Immature natural killer cell (primary cell): ENCODE data around the gene RASL10A. TPM values are rescaled to one million over a fixed set of nuclear protein-coding genes. Genes with fewer than 3 reads are reported as not detected.

Experiments
- DNase-seq, 3 donors: peaks; one replicate each; pipeline ENCODE4 v3.0.0; 2022; ENCODE audit warnings: mixed read lengths in 1 of 3
- H3K27ac Mint-ChIP-seq, 6 donors: one replicate each; pipeline ENCODE4 v1.8.0; 2020; ENCODE audit warnings: mixed read lengths in 6 of 6, mild to moderate bottlenecking in 5 of 6, inconsistent platforms in 4 of 6, moderate library complexity in 3 of 6
- H3K27me3 Mint-ChIP-seq, 3 donors: one replicate each; pipeline ENCODE4 v1.8.0; 2020 to 2021; ENCODE audit warnings: low read depth in 3 of 3, mild to moderate bottlenecking in 3 of 3, mixed read lengths in 3 of 3, moderate library complexity in 3 of 3, inconsistent platforms in 1 of 3
- H3K36me3 Mint-ChIP-seq, 3 donors: one replicate each; pipeline ENCODE4 v1.8.0; 2020; ENCODE audit warnings: mixed read lengths in 3 of 3, inconsistent platforms in 2 of 3, mild to moderate bottlenecking in 2 of 3
- H3K4me1 Mint-ChIP-seq, 2 donors: one replicate each; pipeline ENCODE4 v1.8.0; 2020; ENCODE audit warnings: inconsistent platforms in 2 of 2, mild to moderate bottlenecking in 2 of 2, mixed read lengths in 2 of 2, moderate library complexity in 1 of 2
- H3K4me3 Mint-ChIP-seq, 5 donors: one replicate each; pipeline ENCODE4 v1.8.0; 2020; ENCODE audit warnings: mild to moderate bottlenecking in 5 of 5, mixed read lengths in 5 of 5, inconsistent platforms in 3 of 5, moderate library complexity in 3 of 5
- H3K9me3 Mint-ChIP-seq, 6 donors: one replicate each; pipeline ENCODE4 v1.8.0; 2020; ENCODE audit warnings: mild to moderate bottlenecking in 6 of 6, mixed read lengths in 6 of 6, inconsistent platforms in 4 of 6, moderate library complexity in 3 of 6
- polyA plus RNA-seq, 3 donors: library from polyadenylated mRNA; unstranded; fragments of 300-500 nt; fragmentation: Illumina TruSeq; gene quantifications; one replicate each; pipeline ENCODE4 v1.2.3, GENCODE V29; 2021

Gene RASL10A
- polyA plus RNA-seq, 3 donors from 2014 or later, result not detected

DNA sequence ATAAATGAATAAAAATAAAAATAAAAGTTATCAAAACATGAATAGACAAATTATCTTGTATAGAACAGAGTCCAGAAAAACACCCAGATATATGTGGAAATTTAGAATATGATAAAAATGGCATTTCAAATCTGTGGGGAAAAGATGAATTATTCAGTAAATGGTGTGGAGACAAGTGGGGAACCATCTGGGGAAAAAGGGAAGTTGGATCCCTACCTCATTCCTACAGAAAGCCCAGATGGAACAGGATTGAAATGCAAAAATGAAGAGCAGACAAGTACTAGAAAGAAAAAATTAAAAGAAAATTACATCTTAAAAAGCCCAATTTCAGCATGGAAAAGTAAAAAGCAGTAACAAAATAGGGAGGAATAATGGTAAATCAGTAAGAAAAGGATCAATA lies 8.1 kb upstream of the RASL10A start:
- DNase-seq, result no peak
- Mint-ChIP-seq H3K4me1 (no peaks in the 10 kb centered on the region), H3K4me3 (no peak overlapping the region), H3K27me3 (peaks cover 0 to 1% (median 0%) of the 10 kb centered on the region in 3 donors), H3K36me3 (peaks cover 0 to 6% (median 4%) of the 10 kb centered on the region in 3 donors), H3K9me3 (peaks cover 0 to 1% (median 0%) of the 10 kb centered on the region in 6 donors), H3K27ac (no peak overlapping the region)

DNA sequence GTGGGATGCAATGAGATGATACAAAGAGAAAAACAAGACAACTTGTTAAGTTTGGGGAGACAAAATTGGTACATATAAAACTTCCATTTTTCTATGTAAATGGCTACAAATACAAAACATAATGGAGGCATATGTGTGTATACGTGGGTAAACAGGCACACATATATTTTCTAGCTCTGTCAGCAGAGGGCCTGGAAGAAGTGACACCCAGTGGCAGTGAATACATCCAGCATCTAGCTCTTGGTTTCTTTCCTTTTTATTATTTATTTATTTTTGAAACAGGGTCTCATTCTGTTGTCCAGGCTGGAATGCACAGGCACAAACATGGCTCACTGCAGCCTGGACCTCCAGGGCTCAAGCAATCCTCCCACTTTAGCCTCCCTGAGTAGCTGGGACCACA lies 5.0 kb upstream of the RASL10A start:
- H3K27me3 Mint-ChIP-seq, result peaks cover 4 to 9% (median 6%) of the 10 kb centered on the region in 3 donors
- no peak overlapping the region for H3K4me3 Mint-ChIP-seq
- H3K4me1 Mint-ChIP-seq, result peaks cover 0 to 1% of the 10 kb centered on the region in 2 donors

DNA sequence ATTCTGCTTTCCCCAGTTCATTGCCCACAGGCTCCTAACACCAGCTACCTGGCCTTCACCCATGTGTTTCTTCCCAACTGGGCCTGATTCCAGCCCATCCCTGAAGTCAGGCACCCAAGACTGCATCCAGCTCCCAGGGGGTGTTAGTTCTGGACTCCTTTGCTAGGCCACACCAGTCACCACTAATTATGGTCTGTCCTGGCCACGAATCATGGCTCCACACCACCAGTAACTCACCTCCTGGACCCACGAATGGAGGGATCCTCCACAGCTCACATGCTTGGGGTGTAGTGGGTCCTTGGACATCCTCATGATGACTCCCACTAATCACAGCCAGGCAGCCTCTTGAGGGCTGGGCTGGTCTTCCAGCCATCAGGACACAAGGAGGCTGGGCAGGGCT lies 3.6 kb upstream of the RASL10A start:
- Mint-ChIP-seq H3K27me3 (peaks cover 9 to 13% (median 11%) of the 10 kb centered on the region in 3 donors), H3K9me3 (peaks cover 0 to 1% (median 0%) of the 10 kb centered on the region in 6 donors), H3K36me3 (peaks cover 0 to 4% (median 3%) of the 10 kb centered on the region in 3 donors), H3K4me3 (no peak overlapping the region), H3K4me1 (peaks cover 5 to 8% of the 10 kb centered on the region in 2 donors), H3K27ac (no peak overlapping the region)
- no peak for DNase-seq

More for the DNA sequence above, 5.0 kb upstream of the RASL10A start:
- peaks cover 0 to 4% (median 3%) of the 10 kb centered on the region in 3 donors for H3K36me3 Mint-ChIP-seq
- DNase-seq, result no peak
- no peak overlapping the region for H3K27ac Mint-ChIP-seq
- peaks cover 0 to 1% (median 0%) of the 10 kb centered on the region in 6 donors for H3K9me3 Mint-ChIP-seq

DNA sequence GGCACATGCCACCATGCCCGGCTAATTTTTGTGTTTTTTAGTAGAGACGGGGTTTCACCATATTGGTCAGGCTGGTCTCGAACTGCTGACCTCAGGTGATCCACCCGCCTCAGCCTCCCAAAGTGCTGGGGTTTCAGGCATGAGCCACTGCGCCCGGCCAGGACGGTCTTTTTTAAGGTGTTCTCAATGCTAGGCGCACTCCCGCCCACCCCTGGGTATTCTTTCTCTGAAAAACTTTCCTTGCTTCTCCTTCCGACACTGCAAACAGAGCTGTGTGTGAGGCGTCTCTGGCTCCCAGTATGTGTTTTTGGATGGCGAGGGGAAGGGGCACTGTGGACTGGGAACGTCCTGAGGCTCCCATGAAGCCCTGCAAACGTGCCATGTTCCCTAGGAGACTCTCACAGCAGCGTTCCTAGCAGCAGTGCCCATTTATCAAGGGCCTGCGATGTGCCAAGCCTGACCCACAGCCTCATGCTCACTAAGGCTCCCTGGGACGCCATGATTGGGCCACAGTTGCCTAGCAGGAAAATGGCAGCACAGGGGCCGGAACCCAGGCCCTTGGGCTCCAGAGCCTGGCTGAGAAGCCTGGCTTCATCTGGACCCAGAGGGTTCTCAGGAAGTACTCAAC lies 2.4 kb upstream of the RASL10A start:
- Mint-ChIP-seq H3K36me3 (no peaks in the 10 kb centered on the region), H3K4me1 (peaks cover 11 to 12% of the 10 kb centered on the region in 2 donors), H3K27ac (no peak overlapping the region), H3K9me3 (peaks cover 0 to 1% (median 0%) of the 10 kb centered on the region in 6 donors), H3K4me3 (no peak overlapping the region), H3K27me3 (peaks cover 11 to 14% (median 12%) of the 10 kb centered on the region in 3 donors)
- DNase-seq, result no peak

DNA sequence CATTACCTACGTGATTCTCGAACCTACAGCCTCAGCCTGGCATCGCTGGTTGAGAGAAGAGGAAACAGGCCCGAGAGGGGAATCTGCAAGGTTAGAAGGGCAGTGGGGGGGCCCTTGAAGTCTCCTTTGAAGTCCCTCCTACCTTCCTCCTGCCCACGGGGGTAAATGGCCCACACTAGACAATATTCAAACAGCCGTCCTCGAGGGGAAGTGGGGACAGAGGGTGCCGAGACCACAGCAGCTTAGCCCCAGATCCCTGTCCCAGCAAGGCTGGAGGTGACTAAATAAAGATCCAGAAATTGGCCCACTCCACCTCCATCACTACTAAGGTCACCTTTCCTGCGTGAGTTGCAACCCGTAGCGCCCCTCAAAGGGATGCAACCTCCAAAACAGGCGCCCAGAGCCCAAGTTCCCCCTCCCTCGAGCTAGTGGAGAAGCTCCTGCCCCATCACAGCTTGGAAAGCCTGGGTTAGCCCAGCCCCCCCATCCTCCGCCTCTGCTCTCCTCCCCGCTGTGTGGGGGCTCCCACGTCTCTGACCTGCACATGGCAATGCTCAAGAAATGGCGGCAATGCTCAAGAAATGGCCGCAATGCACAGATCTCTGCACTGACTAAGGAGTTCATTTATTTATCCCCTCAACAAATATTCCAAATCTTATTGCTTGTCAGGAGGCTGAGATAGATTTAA lies 788 bp upstream of the RASL10A start:
- Mint-ChIP-seq H3K27ac (no peak overlapping the region), H3K9me3 (peaks cover 0 to 1% (median 0%) of the 10 kb centered on the region in 6 donors), H3K36me3 (no peaks in the 10 kb centered on the region), H3K4me1 (peaks cover 11 to 12% of the 10 kb centered on the region in 2 donors), H3K27me3 (peaks cover 11 to 18% (median 12%) of the 10 kb centered on the region in 3 donors), H3K4me3 (peak overlapping the region in 1 of 5 donors; percentile 25)
- DNase-seq, result no peak

DNA sequence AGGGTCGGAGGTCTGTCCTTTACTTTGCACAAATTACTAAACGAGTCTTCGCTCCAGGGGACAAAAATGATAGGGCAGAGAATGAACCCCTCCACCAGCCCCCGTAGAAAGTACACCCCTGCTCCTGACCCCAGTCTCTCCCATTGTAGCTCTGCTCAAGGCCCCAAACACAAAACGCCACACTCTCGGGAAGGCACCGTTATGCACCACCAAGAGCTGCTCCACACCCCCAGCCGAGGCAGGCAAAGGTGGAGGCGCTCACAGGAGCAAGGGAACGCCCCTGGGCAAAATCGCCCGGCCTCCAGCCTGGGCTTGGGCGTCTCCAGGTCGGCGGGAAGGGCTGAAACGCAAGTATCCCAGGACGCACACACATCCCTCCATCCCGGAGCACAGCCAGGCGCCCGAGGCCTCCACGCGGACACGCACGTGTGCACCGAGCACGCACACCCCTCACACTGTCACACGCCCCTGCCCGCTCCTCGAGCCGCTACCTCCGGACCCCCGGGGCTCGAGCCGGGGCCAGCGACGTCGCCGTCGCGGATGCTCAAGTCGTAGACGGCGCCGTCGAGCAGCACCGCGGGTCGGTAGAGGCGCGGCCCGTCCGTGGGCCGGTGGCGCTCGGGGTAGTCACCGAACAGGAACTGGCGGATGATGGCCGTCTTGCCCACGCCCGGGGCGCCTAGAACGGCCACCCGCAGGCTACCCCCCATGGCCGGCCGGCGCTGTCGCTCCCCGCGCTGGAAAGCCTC lies 786 bp downstream of the RASL10A start:
- Mint-ChIP-seq H3K27me3 (peaks cover 12 to 21% (median 13%) of the 10 kb centered on the region in 3 donors), H3K9me3 (no peaks in the 10 kb centered on the region), H3K36me3 (no peaks in the 10 kb centered on the region), H3K4me1 (peaks cover 11 to 12% of the 10 kb centered on the region in 2 donors), H3K27ac (no peak overlapping the region), H3K4me3 (peak overlapping the region in 2 of 5 donors; percentile 33 to 40)
- DNase-seq, result no peak

DNA sequence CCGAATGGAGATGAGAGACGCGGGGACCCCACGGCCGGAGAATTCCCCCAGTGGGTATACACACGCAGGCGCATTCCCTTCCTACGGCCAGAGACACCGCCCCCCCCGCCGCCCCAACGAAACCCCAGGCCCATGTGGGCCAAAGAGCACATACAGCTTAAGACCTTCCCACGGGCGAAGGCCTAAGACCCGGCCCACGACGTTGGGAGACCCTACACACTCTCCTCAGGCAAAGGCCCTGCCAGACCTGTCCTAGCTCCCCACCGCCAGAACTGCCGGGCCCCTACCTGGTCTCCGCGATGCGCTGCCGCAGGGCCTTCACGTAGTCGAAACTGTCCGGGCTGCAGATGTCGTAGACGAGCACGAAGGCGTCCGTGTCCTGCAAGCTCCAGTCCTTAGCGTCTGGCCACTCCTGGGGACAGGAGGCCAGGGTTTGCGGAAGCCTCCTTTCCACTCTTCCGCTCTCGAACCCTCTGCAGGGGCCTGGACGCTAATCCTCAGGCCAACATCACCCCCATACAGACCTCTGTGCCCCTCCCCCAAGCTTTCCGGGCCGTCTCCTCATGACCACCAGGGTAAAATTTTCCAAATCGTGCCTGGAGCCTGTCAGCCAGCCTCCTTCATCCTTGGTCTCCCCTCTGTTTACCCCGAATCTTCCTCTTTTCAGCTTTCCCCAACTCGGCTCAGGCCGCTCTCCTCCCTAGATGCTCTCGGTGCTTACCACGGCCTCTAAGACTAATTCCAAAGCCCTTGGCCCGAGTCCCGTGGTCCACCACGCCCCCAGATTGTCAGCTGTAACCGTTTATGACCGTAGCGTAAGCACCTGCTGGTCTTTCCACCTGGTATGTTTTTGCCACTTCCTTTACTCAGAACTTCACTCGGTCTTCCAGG lies 1.7 kb downstream of the RASL10A start:
- H3K9me3 Mint-ChIP-seq, result no peaks in the 10 kb centered on the region
- H3K4me3 Mint-ChIP-seq, result peak overlapping the region in 1 of 5 donors; percentile 17
- peaks cover 11 to 12% of the 10 kb centered on the region in 2 donors for H3K4me1 Mint-ChIP-seq
- DNase-seq, result no peak
- no peak overlapping the region for H3K27ac Mint-ChIP-seq
- H3K27me3 Mint-ChIP-seq, result peaks cover 12 to 21% (median 13%) of the 10 kb centered on the region in 3 donors
- H3K36me3 Mint-ChIP-seq, result no peaks in the 10 kb centered on the region

DNA sequence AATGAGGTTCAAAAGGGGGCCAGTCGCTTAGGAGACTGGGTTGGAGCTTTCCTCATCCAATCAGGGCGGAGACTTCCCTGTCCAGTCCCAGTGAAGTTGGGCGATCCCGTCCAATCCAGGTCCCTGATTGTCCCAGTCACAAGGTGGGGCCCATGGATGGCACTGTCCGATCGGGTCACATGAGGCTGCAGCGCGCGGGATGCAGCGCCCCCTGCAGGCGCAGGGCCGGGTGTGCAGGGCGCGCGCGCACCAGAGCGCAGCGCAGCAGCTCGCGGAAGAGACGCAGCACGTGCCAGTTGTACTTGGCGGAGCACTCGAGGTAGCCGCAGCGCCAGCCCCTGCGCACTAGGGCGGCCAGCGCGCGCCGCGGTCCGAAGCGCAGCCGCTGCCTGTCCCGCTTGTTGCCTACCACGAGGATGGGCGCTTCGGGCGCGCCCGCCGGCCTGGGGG lies 2.3 kb downstream of the RASL10A start:
- DNase-seq, result no peak
- peaks cover 11 to 12% of the 10 kb centered on the region in 2 donors for H3K4me1 Mint-ChIP-seq
- H3K9me3 Mint-ChIP-seq, result no peaks in the 10 kb centered on the region
- no peak overlapping the region for H3K4me3 Mint-ChIP-seq
- H3K27ac Mint-ChIP-seq, result no peak overlapping the region
- no peaks in the 10 kb centered on the region for H3K36me3 Mint-ChIP-seq
- H3K27me3 Mint-ChIP-seq, result peaks cover 12 to 21% (median 13%) of the 10 kb centered on the region in 3 donors

DNA sequence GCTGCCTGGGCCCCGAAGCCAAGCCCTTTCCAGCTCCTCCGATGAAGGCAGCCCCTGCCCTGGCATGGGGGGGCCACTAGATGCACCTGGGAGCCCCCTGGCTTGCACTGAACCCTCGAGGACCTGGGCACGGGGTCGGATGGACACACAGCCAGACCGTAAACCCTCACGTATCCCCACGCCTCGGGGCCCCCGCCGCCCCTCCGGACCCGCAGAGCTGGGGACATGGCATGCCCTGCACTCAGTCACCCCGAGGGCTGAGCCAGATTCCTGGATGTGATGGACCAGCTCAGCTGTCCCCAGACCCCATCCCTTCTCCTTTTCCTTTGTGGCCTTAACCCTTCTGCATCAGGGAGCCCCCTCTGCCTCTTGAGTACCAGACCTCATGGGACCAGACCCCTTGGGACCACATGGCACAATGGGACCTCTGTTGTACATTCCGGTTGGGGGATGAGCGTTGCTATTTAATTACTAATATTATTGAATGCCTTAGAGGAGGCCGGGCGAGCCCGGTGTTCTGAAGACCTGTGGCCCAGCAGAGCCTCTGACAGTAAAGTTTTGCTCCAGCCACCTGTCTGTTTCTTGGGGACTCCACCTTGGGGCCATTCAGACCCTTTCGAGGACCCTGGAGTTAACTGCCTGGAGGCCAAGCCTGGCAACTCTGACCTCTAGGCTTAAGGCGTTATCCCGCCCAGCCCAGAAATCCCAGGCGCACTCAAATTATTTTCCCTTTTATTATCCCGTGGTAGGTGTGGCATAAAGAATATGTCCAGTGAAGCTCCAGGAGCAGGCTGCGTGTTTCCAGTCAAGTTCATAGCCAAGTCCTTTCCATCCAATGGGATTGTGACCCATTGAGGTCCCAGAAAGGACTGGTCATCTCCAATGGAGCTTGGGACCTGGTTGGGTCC lies 3.0 kb downstream of the RASL10A start:
- Mint-ChIP-seq H3K9me3 (no peaks in the 10 kb centered on the region), H3K36me3 (no peaks in the 10 kb centered on the region), H3K27me3 (peaks cover 13 to 19% (median 15%) of the 10 kb centered on the region in 3 donors), H3K4me3 (no peak overlapping the region), H3K27ac (no peak overlapping the region), H3K4me1 (peaks cover 11 to 14% of the 10 kb centered on the region in 2 donors)
- no peak for DNase-seq

DNA sequence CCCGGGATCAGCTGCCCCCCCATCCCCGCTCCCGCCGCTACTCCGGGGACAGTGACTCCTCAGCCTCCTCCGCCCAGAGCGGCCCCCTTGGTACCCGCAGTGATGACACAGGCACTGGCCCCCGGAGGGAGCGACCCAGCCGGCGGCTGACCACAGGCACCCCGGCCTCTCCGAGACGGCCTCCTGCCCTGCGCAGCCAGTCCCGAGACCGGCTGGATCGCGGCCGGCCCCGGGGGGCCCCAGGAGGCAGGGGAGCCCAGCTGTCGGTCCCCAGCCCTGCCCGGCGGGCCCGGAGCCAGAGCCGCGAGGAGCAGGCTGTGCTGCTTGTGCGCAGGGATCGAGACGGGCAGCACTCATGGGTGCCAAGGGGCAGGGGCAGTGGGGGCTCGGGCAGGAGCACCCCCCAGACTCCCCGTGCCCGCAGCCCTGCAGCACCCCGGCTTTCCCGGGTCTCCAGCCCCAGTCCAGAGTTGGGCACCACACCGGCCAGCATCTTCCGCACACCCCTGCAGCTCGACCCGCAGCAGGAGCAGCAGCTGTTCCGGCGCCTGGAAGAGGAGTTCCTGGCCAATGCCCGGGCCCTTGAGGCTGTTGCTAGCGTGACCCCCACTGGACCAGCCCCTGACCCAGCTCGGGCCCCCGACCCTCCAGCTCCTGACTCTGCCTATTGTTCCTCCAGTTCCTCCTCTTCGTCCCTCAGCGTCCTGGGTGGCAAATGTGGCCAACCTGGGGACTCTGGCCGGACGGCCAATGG lies 3.9 kb downstream of the RASL10A start:
- Mint-ChIP-seq H3K27me3 (peaks cover 11 to 15% (median 14%) of the 10 kb centered on the region in 3 donors), H3K4me3 (no peak overlapping the region), H3K4me1 (peaks cover 13 to 17% of the 10 kb centered on the region in 2 donors)

DNA sequence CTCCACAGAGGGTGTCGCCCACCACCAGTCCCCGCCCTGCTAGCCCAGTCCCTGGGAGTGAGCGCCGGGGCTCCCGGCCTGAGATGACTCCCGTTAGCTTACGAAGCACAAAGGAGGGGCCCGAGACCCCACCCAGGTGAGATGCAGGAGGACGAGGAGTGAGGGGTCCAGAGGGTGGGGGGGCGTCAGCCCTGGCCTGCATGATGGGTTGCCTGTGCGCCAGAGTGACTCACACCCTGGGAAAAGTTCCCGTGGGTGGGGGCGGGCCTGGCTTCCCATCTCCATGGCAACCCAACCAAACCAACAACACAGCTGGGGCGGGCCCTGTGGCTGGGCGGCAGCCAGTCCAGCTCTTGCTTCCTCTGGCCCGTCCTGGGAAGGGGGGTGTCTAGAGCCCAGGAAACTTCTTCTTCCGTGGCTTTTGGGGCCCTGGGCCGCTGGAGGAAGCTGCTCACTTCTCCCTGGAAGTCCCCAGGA lies 4.6 kb downstream of the RASL10A start:
- Mint-ChIP-seq H3K4me3 (no peak overlapping the region), H3K36me3 (no peaks in the 10 kb centered on the region), H3K9me3 (no peaks in the 10 kb centered on the region), H3K4me1 (peaks cover 16 to 24% of the 10 kb centered on the region in 2 donors), H3K27me3 (peaks cover 13 to 15% (median 15%) of the 10 kb centered on the region in 3 donors), H3K27ac (no peak overlapping the region)
- peak; percentile 29 to 30 (median 29) for DNase-seq

More for the DNA sequence above, 3.9 kb downstream of the RASL10A start:
- no peak for DNase-seq
- H3K36me3 Mint-ChIP-seq, result no peaks in the 10 kb centered on the region
- no peaks in the 10 kb centered on the region for H3K9me3 Mint-ChIP-seq
- H3K27ac Mint-ChIP-seq, result no peak overlapping the region
